ENCODE measurements around the gene DOCK10.

DOCK10 gene

GRCh38 chr2:224753743-224754540 is 288.3 kb downstream of the DOCK10 start:
- no peak for DNase-seq

DNA sequence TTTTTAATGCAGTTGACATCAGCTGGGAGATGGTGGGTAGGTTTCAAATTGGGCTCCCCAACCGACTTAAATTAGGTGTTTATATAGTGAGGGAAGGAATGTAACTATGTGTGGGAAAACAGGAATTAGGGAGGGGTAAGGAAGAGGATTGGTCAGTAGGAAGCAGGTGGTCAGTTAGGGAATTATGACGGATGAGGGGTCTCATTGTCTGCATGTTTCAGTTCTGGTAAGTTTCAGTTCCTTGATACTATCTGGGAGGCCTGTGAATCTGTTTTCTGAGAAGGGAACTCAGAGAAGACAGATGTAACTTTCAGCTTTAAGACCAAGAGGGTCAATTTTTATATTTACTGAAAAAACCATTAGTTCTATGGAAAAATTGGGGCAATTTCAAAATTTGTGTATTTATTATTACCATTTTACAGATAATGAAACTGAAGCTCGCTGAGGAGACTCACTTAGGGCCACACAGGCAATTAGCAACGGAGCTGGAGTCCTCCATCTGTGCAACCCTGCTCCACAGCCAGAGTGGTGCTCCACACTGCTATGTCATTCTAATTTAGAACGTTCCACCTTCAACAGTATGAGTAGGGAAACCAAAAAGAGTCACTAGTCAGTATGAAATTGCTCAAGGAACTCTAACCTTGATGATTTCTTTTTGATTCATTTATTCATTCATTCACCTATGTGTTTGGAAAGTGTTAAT is 290.1 kb downstream of the DOCK10 start:
- DNase-seq = no peak

DNA sequence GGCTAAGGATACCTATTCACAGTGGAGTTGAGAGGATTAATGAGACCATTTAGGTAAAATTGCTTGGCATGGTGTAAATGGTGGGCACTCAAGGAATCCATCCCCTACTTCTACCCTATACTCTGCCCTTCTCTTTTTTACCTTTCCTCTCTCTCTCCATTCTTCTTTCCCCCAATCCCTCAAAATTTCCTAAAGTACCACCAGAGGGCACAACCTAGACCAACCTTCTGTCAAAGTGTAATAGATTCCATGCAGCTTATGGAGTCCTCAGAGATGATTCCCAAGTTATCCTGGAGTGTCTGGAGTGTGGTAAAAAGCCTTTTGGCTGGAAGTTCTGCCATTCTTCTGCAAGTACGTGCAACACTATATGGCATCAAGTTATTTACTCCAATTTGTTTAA is 293.1 kb downstream of the DOCK10 start:
- no peak for DNase-seq

GRCh38 chr2:224747765-224748164 is 294.5 kb downstream of the DOCK10 start:
- DNase-seq = no peak

DNA sequence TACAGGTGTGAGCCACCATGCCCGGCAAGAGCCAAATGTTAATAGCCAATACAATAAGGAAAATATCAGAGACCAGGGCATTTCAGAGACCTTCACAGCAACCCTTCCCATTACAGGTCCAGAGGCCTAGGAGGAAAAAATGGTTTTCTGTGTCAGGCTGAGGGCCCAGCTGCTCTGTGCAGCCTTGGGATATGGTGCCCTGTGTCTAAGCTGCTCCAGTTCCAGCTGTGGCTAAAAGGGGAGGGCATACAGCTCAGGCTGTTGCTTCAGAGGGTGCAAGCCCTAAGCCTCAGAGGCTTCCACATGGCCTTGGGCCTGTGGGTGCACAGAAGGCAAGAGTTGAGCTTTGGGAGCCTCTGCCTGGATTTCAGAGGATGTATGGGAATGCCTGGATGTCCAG is 306.0 kb downstream of the DOCK10 start:
- no peak for DNase-seq

GRCh38 chr2:224734949-224735348 is 307.3 kb downstream of the DOCK10 start:
- no peak for DNase-seq

DNA sequence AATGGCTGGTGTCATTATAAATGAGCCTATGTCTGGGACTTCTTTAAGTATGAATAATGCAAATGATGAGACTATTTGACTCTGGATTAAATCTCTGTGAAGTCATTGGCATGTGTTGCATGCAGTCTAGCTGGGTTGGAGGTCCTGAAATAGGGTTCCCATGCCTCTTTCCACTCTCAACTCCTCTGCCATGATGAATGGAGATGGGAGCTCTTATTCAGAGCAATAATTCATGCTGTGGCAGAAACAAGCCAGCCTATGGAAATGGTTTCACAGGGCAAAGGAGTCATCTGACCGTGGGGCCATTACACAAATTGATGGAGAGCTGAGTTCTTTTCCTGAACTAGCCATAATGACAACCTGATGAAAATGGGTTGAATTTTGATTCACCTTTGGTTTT is 310.6 kb downstream of the DOCK10 start:
- DNase-seq = no peak

DNA sequence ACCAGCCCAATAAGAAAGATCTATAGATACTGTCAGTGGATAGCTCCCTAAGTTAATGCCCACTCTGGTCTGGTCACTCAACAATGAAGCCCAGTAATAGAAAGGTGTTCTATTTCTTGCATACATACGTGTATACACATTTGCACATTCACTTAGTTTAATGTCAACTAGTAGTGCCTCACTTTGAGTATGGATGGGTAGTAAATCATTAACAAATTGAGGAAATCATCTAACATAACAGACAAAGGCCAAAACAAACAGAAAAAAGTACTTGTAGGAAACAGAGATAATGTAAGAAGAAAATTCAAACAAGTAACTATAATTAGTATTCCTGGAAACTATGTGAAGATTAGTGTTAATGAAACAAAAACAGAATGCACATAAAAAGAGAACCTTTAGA is 312.8 kb downstream of the DOCK10 start:
- DNase-seq = no peak

DNA sequence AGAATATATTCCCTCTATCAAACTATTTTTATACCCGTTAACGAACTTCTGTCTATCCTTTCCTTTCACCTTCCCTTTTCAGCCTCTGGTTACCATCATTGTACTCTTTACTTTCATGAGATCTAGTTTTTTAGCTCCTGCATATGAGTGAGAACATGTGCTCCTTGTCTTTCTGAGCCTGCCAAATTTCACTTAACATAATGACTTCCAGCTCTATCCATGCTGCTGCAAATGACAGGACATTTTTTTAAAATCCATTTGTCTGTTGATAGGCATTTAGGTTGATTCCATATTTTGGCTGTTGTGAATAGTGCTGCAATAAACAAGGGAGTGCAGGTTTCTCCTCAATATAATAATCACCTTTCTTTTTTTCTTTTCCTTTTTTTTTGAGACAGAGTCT is 317.9 kb downstream of the DOCK10 start:
- DNase-seq = no peak

GRCh38 chr2:224723586-224724217 is 318.6 kb downstream of the DOCK10 start:
- DNase-seq = no peak

- DNase-seq = no peak
These were observed 319.5 kb downstream of the DOCK10 start for GRCh38 chr2:224722770-224723169.

GRCh38 chr2:224722250-224722649 is 320.0 kb downstream of the DOCK10 start:
- DNase-seq = no peak

DNA sequence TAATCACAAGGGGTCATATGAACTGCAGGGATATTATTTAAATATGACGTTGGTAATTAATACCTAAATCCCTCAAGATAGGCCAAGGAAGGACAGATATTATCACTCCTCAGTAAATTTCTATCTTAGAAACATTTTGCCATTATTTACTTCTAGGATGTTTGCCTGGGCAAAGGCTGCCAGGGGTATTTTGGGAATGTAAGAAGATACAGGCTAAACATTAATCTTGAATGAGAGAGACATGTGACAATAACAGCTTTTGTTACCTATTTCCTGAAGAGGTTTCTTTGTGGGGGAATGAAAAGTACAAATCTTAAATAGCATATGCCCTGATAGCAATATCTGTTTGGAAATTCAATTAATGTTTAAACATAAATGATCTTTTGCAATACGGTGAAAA is 325.3 kb downstream of the DOCK10 start:
- DNase-seq = no peak

GRCh38 chr2:224716201-224716600 is 326.1 kb downstream of the DOCK10 start, which contains the start of gene CCDC195:
Gene CCDC195, minus strand, starts transcription at chr2:224716365. Its CDS starts 0 bp downstream, at chr2:224716365.
- no peak for DNase-seq
